Small intestine (tissue), 7 donors: Measurements from ENCODE around the gene ARFGAP1. TPM values are rescaled to one million over a fixed set of nuclear protein-coding genes. Genes with fewer than 3 reads are reported as not detected.
"Not testable (repeated sequence)": the region's sequence is repeated elsewhere in the genome, so short reads cannot be mapped to it uniquely, and the experiment has no call there.

Experiments used
- DNase-seq, 2 donors: peaks; one replicate each; pipeline versions ENCODE4 v3.0.0 to v3.0.0-alpha.2; 2013
- FAIRE-seq: peaks from 2 replicates; lab custom pipeline; 2012; peaks lifted over from hg19 to GRCh38; lab: Jason Lieb, UNC
- H3K27ac ChIP-seq, 3 donors: one replicate each; pipeline ENCODE4 v1.5.1; 2013; ENCODE audit warnings: low read length in 2 of 3, mild to moderate bottlenecking in 2 of 3, control low read depth in 1 of 3, inconsistent platforms in 1 of 3, low read depth in 1 of 3, moderate library complexity in 1 of 3
- H3K27me3 ChIP-seq, 3 donors: one replicate each; pipeline ENCODE4 v1.6.1; 2013; ENCODE audit warnings: low read length in 3 of 3, inconsistent platforms in 1 of 3; ENCODE audit not compliant: control insufficient read depth in 3 of 3, insufficient read depth in 3 of 3
- H3K36me3 ChIP-seq, 3 donors: one replicate each; pipeline ENCODE4 v1.6.1; 2013; ENCODE audit warnings: low read length in 3 of 3, inconsistent platforms in 1 of 3, low read depth in 1 of 3, mild to moderate bottlenecking in 1 of 3, moderate library complexity in 1 of 3; ENCODE audit not compliant: control insufficient read depth in 3 of 3, insufficient read depth in 2 of 3
- H3K4me1 ChIP-seq, 3 donors: one replicate each; pipeline ENCODE4 v1.6.1; 2013; ENCODE audit warnings: low read length in 2 of 3, inconsistent platforms in 1 of 3, low read depth in 1 of 3, mild to moderate bottlenecking in 1 of 3, moderate library complexity in 1 of 3; ENCODE audit not compliant: control insufficient read depth in 3 of 3, insufficient read depth in 2 of 3
- H3K4me3 ChIP-seq, 3 donors: one replicate each; pipeline ENCODE4 v1.5.1; 2013; ENCODE audit warnings: low read length in 3 of 3, control low read depth in 1 of 3, inconsistent platforms in 1 of 3, low read depth in 1 of 3, mild to moderate bottlenecking in 1 of 3, moderate library complexity in 1 of 3
- H3K9me3 ChIP-seq, 2 donors: one replicate each; pipeline ENCODE4 v1.6.1; 2013; ENCODE audit warnings: low read depth in 1 of 2, low read length in 1 of 2; ENCODE audit not compliant: control insufficient read depth in 2 of 2, insufficient read depth in 1 of 2
- WGBS, 3 donors: extraction: QIAGEN DNeasy Blood & Tissue Kit; methylation state at CpG; one replicate each; pipeline ENCODE4 v1.1.7; 2013; 5-methylcytosine and 5-hydroxymethylcytosine counted together
- polyA plus RNA-seq, 4 donors: library from polyadenylated mRNA; stranded (reverse) in 3 of 4; unstranded in 1 of 4; fragments of 200-250 nt in 3 of 4; fragments of 120-200 nt in 1 of 4; gene quantifications; one replicate each; pipeline versions ENCODE4 v1.2.1 to v1.2.3, GENCODE V29; 2013
- donor health status: healthy with polysubstance abuse.
- donor health status: control.
- donor health status: control.
- donor health status: Bipolar disorder and iron deficiency.
- donor health status: healthy.

The ARFGAP1 gene
- polyA plus RNA-seq, 4 donors: 70.9 to 117 (median 80.3) TPM

- Histone ChIP-seq H3K27me3 (peaks cover 0 to 4% (median 0%) of the 10 kb centered on the region in 3 donors), H3K4me3 (no peak overlapping the region), H3K9me3 (peaks cover 0 to 8% of the 10 kb centered on the region in 2 donors), H3K36me3 (no peaks in the 10 kb centered on the region), H3K4me1 (peaks cover 0 to 7% (median 0%) of the 10 kb centered on the region in 3 donors), H3K27ac (no peak overlapping the region)
- DNase-seq: no peak
- 88 to 95% (median 92%) methylated on average over 8 of the region's 8 CpGs for WGBS, 3 donors
- no peak for FAIRE-seq
These were observed 59.3 kb downstream of the ARFGAP1 start for GRCh38 chr20:63331741-63332400.

GRCh38 chr20:63332488-63333240 is 60.1 kb downstream of the ARFGAP1 start:
- 82 to 87% (median 86%) methylated on average over 21 to 22 of the region's 22 CpGs for WGBS, 3 donors
- H3K9me3 ChIP-seq: peaks cover 0 to 8% of the 10 kb centered on the region in 2 donors
- no peak overlapping the region for H3K27ac ChIP-seq
- H3K27me3 ChIP-seq: peaks cover 0 to 4% (median 1%) of the 10 kb centered on the region in 3 donors
- FAIRE-seq (no peak), DNase-seq (no peak)
- no peaks in the 10 kb centered on the region for H3K36me3 ChIP-seq
- H3K4me3 ChIP-seq: no peak overlapping the region
- H3K4me1 ChIP-seq: peaks cover 0 to 7% (median 0%) of the 10 kb centered on the region in 3 donors

- peaks cover 0 to 5% (median 4%) of the 10 kb centered on the region in 3 donors for H3K27me3 ChIP-seq
- no peak for DNase-seq
- H3K4me3 ChIP-seq: no peak overlapping the region
- FAIRE-seq: no peak
- 71 to 82% (median 74%) methylated on average over 19 of the region's 19 CpGs for WGBS, 3 donors
- H3K9me3 ChIP-seq: peaks cover 0 to 8% of the 10 kb centered on the region in 2 donors
- H3K36me3 ChIP-seq: no peaks in the 10 kb centered on the region
- peaks cover 0 to 7% (median 0%) of the 10 kb centered on the region in 3 donors for H3K4me1 ChIP-seq
- H3K27ac ChIP-seq: no peak overlapping the region
These were observed 60.7 kb downstream of the ARFGAP1 start for GRCh38 chr20:63333241-63333836.

GRCh38 chr20:63334356-63334755 is 61.7 kb downstream of the ARFGAP1 start:
- 75 to 94% (median 76%) methylated on average over 8 of the region's 8 CpGs for WGBS, 3 donors
- Histone ChIP-seq H3K27ac (no peak overlapping the region), H3K9me3 (peaks cover 0 to 8% of the 10 kb centered on the region in 2 donors), H3K27me3 (peaks cover 0 to 5% (median 4%) of the 10 kb centered on the region in 3 donors), H3K4me1 (peaks cover 0 to 7% (median 0%) of the 10 kb centered on the region in 3 donors), H3K36me3 (no peaks in the 10 kb centered on the region), H3K4me3 (no peak overlapping the region)
- no peak for DNase-seq
- FAIRE-seq: no peak

GRCh38 chr20:63335060-63335459 is 62.4 kb downstream of the ARFGAP1 start:
- not testable (repeated sequence) for FAIRE-seq, H3K4me1 ChIP-seq, H3K9me3 ChIP-seq, H3K4me3 ChIP-seq, DNase-seq, H3K27ac ChIP-seq, H3K36me3 ChIP-seq, H3K27me3 ChIP-seq
- 91 to 96% (median 95%) methylated on average over 9 of the region's 9 CpGs for WGBS, 3 donors

GRCh38 chr20:63335711-63336110 is 63.1 kb downstream of the ARFGAP1 start:
- FAIRE-seq (no peak), DNase-seq (no peak)
- 53 to 71% (median 69%) methylated on average over 9 of the region's 9 CpGs for WGBS, 3 donors
- Histone ChIP-seq H3K9me3 (peaks cover 0 to 8% of the 10 kb centered on the region in 2 donors), H3K27me3 (peaks cover 0 to 5% (median 4%) of the 10 kb centered on the region in 3 donors), H3K27ac (no peak overlapping the region), H3K4me1 (peaks cover 0 to 3% (median 0%) of the 10 kb centered on the region in 3 donors), H3K4me3 (no peak overlapping the region), H3K36me3 (no peaks in the 10 kb centered on the region)

- Histone ChIP-seq H3K4me3 (no peak overlapping the region), H3K27me3 (peaks cover 0 to 5% (median 4%) of the 10 kb centered on the region in 3 donors), H3K4me1 (no peaks in the 10 kb centered on the region), H3K36me3 (no peaks in the 10 kb centered on the region), H3K9me3 (peaks cover 0 to 8% of the 10 kb centered on the region in 2 donors), H3K27ac (no peak overlapping the region)
- 89 to 92% (median 91%) methylated on average over 29 of the region's 29 CpGs for WGBS, 3 donors
- DNase-seq (no peak), FAIRE-seq (no peak)
These were observed 63.7 kb downstream of the ARFGAP1 start for GRCh38 chr20:63336232-63336752.

GRCh38 chr20:63337786-63338420 is 65.3 kb downstream of the ARFGAP1 start:
- Histone ChIP-seq H3K27ac (no peak overlapping the region), H3K36me3 (no peaks in the 10 kb centered on the region)
- FAIRE-seq: no peak

More at GRCh38 chr20:63337786-63338420, 65.3 kb downstream of the ARFGAP1 start:
- Histone ChIP-seq H3K4me1 (no peaks in the 10 kb centered on the region), H3K4me3 (no peak overlapping the region), H3K27me3 (peaks cover 0 to 9% (median 4%) of the 10 kb centered on the region in 3 donors), H3K9me3 (no peaks in the 10 kb centered on the region)
- DNase-seq: no peak
- 60 to 69% (median 61%) methylated on average over 12 of the region's 12 CpGs for WGBS, 3 donors
